ENCODE measurements around the gene DYNC1LI2. TPM values are rescaled to one million over a fixed set of nuclear protein-coding genes. Genes with fewer than 3 reads are reported as not detected.

The DYNC1LI2 gene
- total and polyA plus RNA-seq, 5 donors from 2014 or later = 22.4 to 91.9 (median 25.4) TPM

DNA sequence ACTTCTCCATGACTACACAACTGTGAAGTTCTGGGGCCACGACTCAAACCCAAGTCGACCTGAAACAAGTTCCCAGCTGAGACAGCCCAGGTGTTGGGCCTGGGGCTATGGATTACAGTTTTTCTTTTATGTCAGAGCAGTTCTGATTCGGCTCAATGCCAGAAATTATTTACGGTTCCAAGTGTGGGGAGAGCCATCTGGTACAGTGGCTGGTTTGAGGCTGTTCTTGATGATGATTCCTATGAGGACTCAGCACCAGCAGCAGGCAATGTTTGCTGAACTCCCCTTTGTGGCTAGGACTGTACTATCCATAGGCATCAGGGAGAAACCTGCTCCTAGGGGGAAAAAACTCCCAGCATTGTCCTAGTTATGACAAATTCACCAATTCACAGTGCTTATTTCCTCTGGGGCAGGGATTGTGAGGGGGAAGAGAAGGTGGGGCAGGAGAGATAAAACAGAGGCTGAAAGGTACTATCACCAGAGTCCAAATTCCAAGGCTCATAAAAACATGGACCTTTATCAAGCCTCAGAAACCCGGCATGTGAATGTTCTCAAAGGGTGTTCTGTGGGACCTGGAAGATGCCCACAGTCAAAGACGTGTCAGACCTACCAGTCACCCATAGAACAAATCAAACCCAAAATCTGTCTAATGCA lies 36.6 kb downstream of the DYNC1LI2 start:
- Mint-ChIP-seq H3K4me3 (no peak overlapping the region), H3K9me3 (peaks cover 0 to 2% (median 0%) of the 10 kb centered on the region in 7 donors), H3K27ac (peak overlapping the region in 2 of 3 donors; percentile 14 to 68), H3K27me3 (no peaks in the 10 kb centered on the region), H3K4me1 (no peaks in the 10 kb centered on the region), H3K36me3 (peaks cover 11% of the 10 kb centered on the region)
- no peaks in the 10 kb centered on the region for H3K9me3 ChIP-seq (ENCODE audit: control insufficient read depth in 2 of 2, low read length in 2 of 2)
- no peak overlapping the region for H3K27ac ChIP-seq (ENCODE audit: insufficient read depth, low read length, poor library complexity, severe bottlenecking)
- ATAC-seq (ENCODE audit: low read depth in 2 of 2) (no peak), DNase-seq (no peak)
- no peak overlapping the region for H3K4me3 ChIP-seq (ENCODE audit: low read depth, low read length)
- no peaks in the 10 kb centered on the region for H3K36me3 ChIP-seq (ENCODE audit: control insufficient read depth, insufficient read depth, low read length)
- no peaks in the 10 kb centered on the region for H3K27me3 ChIP-seq (ENCODE audit: control insufficient read depth, insufficient read depth, low read length)
- H3K4me1 ChIP-seq (ENCODE audit: control insufficient read depth, insufficient read depth, low read length, poor library complexity, severe bottlenecking) = no peaks in the 10 kb centered on the region

- no peaks in the 10 kb centered on the region for H3K4me1 Mint-ChIP-seq
- ATAC-seq (ENCODE audit: low read depth in 2 of 2) (no peak), DNase-seq (no peak)
- peaks cover 8% of the 10 kb centered on the region for H3K36me3 Mint-ChIP-seq
- Histone ChIP-seq H3K27ac (ENCODE audit: insufficient read depth, low read length, poor library complexity, severe bottlenecking) (no peak overlapping the region), H3K4me1 (ENCODE audit: control insufficient read depth, insufficient read depth, low read length, poor library complexity, severe bottlenecking) (no peaks in the 10 kb centered on the region), H3K4me3 (ENCODE audit: low read depth, low read length) (no peak overlapping the region), H3K9me3 (ENCODE audit: control insufficient read depth in 2 of 2, low read length in 2 of 2) (no peaks in the 10 kb centered on the region), H3K36me3 (ENCODE audit: control insufficient read depth, insufficient read depth, low read length) (no peaks in the 10 kb centered on the region), H3K27me3 (ENCODE audit: control insufficient read depth, insufficient read depth, low read length) (no peaks in the 10 kb centered on the region)
- H3K27me3 Mint-ChIP-seq = no peaks in the 10 kb centered on the region
- H3K4me3 Mint-ChIP-seq = no peak overlapping the region
- no peak overlapping the region for H3K27ac Mint-ChIP-seq
- H3K9me3 Mint-ChIP-seq = peaks cover 0 to 2% (median 0%) of the 10 kb centered on the region in 7 donors
Measured at GRCh38 chr16:66714062-66714461, 37.3 kb downstream of the DYNC1LI2 start.

DNA sequence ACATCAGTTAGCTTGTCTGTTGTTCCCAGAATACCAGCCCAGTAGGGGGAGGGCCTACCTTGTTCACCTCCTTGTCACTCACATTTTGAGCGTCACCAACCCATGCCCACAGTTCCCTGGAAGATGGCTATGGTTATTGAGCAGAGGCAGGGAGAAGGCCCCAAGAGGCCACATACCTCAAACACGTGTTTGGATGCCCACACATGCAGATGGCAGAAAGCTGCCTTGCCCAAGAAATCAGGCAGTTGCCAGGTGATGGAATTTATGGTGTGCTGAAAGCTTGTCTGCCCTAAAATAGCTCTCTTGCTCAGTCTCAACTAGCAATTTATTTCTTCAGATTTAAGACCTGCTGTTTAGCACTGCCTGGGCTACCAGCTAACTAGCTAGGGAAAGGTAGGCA lies 38.3 kb downstream of the DYNC1LI2 start:
- Mint-ChIP-seq H3K27ac (no peak overlapping the region), H3K27me3 (no peaks in the 10 kb centered on the region), H3K4me1 (no peaks in the 10 kb centered on the region), H3K36me3 (peaks cover 5% of the 10 kb centered on the region), H3K4me3 (no peak overlapping the region), H3K9me3 (peaks cover 0 to 2% (median 0%) of the 10 kb centered on the region in 7 donors)
- Histone ChIP-seq H3K36me3 (ENCODE audit: control insufficient read depth, insufficient read depth, low read length) (no peaks in the 10 kb centered on the region), H3K4me3 (ENCODE audit: low read depth, low read length) (no peak overlapping the region), H3K4me1 (ENCODE audit: control insufficient read depth, insufficient read depth, low read length, poor library complexity, severe bottlenecking) (no peaks in the 10 kb centered on the region), H3K27ac (ENCODE audit: insufficient read depth, low read length, poor library complexity, severe bottlenecking) (no peak overlapping the region), H3K9me3 (ENCODE audit: control insufficient read depth in 2 of 2, low read length in 2 of 2) (no peaks in the 10 kb centered on the region), H3K27me3 (ENCODE audit: control insufficient read depth, insufficient read depth, low read length) (no peaks in the 10 kb centered on the region)
- DNase-seq (no peak), ATAC-seq (ENCODE audit: low read depth in 2 of 2) (no peak)

DNA sequence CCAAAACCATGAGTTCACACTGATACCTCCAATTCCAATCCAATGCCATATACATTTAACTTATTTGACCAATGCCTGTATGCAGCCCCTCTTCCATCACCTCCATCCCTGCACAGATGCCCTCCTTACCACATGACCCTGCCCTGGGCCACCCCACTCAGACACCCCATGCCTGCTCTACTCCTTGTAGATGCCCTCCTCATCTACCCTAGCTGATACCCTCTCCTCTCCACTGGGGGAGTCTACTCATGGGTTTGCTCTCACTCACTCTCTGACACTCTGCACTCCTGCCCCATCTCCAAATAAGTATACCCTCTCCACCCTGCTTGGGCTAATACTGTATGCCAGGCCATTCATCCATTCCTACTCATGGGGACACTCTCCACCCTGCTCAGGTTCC lies 38.9 kb downstream of the DYNC1LI2 start:
- Mint-ChIP-seq H3K4me3 (no peak overlapping the region), H3K36me3 (peaks cover 4% of the 10 kb centered on the region), H3K27ac (peak overlapping the region in 1 of 3 donors; percentile 10), H3K27me3 (no peaks in the 10 kb centered on the region), H3K9me3 (peaks cover 0 to 2% (median 0%) of the 10 kb centered on the region in 7 donors), H3K4me1 (no peaks in the 10 kb centered on the region)
- DNase-seq (no peak), ATAC-seq (ENCODE audit: low read depth in 2 of 2) (peak in 1 of 2 donors; percentile 42)
- Histone ChIP-seq H3K4me1 (ENCODE audit: control insufficient read depth, insufficient read depth, low read length, poor library complexity, severe bottlenecking) (no peaks in the 10 kb centered on the region), H3K27me3 (ENCODE audit: control insufficient read depth, insufficient read depth, low read length) (no peaks in the 10 kb centered on the region), H3K27ac (ENCODE audit: insufficient read depth, low read length, poor library complexity, severe bottlenecking) (no peak overlapping the region), H3K4me3 (ENCODE audit: low read depth, low read length) (no peak overlapping the region), H3K9me3 (ENCODE audit: control insufficient read depth in 2 of 2, low read length in 2 of 2) (no peaks in the 10 kb centered on the region), H3K36me3 (ENCODE audit: control insufficient read depth, insufficient read depth, low read length) (no peaks in the 10 kb centered on the region)

GRCh38 chr16:66711581-66711980 lies 39.8 kb downstream of the DYNC1LI2 start:
- Mint-ChIP-seq H3K4me3 (no peak overlapping the region), H3K36me3 (no peaks in the 10 kb centered on the region), H3K27me3 (no peaks in the 10 kb centered on the region), H3K4me1 (no peaks in the 10 kb centered on the region), H3K27ac (no peak overlapping the region), H3K9me3 (peaks cover 0 to 2% (median 0%) of the 10 kb centered on the region in 7 donors)
- H3K36me3 ChIP-seq (ENCODE audit: control insufficient read depth, insufficient read depth, low read length) = no peaks in the 10 kb centered on the region
- no peaks in the 10 kb centered on the region for H3K27me3 ChIP-seq (ENCODE audit: control insufficient read depth, insufficient read depth, low read length)
- no peak for DNase-seq
- H3K4me3 ChIP-seq (ENCODE audit: low read depth, low read length) = no peak overlapping the region
- no peaks in the 10 kb centered on the region for H3K4me1 ChIP-seq (ENCODE audit: control insufficient read depth, insufficient read depth, low read length, poor library complexity, severe bottlenecking)
- ATAC-seq (ENCODE audit: low read depth in 2 of 2) = no peak
- H3K27ac ChIP-seq (ENCODE audit: insufficient read depth, low read length, poor library complexity, severe bottlenecking) = no peak overlapping the region
- no peaks in the 10 kb centered on the region for H3K9me3 ChIP-seq (ENCODE audit: control insufficient read depth in 2 of 2, low read length in 2 of 2)

- Histone ChIP-seq H3K4me3 (ENCODE audit: low read depth, low read length) (no peak overlapping the region), H3K9me3 (ENCODE audit: control insufficient read depth in 2 of 2, low read length in 2 of 2) (no peaks in the 10 kb centered on the region), H3K27ac (ENCODE audit: insufficient read depth, low read length, poor library complexity, severe bottlenecking) (no peak overlapping the region), H3K4me1 (ENCODE audit: control insufficient read depth, insufficient read depth, low read length, poor library complexity, severe bottlenecking) (no peaks in the 10 kb centered on the region), H3K36me3 (ENCODE audit: control insufficient read depth, insufficient read depth, low read length) (no peaks in the 10 kb centered on the region), H3K27me3 (ENCODE audit: control insufficient read depth, insufficient read depth, low read length) (no peaks in the 10 kb centered on the region)
- no peaks in the 10 kb centered on the region for H3K36me3 Mint-ChIP-seq
- no peaks in the 10 kb centered on the region for H3K4me1 Mint-ChIP-seq
- no peaks in the 10 kb centered on the region for H3K9me3 Mint-ChIP-seq
- no peaks in the 10 kb centered on the region for H3K27me3 Mint-ChIP-seq
- H3K4me3 Mint-ChIP-seq = no peak overlapping the region
- H3K27ac Mint-ChIP-seq = no peak overlapping the region
- ATAC-seq (ENCODE audit: low read depth in 2 of 2) = no peak
- no peak for DNase-seq
Measured at GRCh38 chr16:66706506-66706880, 44.9 kb downstream of the DYNC1LI2 start.

DNA sequence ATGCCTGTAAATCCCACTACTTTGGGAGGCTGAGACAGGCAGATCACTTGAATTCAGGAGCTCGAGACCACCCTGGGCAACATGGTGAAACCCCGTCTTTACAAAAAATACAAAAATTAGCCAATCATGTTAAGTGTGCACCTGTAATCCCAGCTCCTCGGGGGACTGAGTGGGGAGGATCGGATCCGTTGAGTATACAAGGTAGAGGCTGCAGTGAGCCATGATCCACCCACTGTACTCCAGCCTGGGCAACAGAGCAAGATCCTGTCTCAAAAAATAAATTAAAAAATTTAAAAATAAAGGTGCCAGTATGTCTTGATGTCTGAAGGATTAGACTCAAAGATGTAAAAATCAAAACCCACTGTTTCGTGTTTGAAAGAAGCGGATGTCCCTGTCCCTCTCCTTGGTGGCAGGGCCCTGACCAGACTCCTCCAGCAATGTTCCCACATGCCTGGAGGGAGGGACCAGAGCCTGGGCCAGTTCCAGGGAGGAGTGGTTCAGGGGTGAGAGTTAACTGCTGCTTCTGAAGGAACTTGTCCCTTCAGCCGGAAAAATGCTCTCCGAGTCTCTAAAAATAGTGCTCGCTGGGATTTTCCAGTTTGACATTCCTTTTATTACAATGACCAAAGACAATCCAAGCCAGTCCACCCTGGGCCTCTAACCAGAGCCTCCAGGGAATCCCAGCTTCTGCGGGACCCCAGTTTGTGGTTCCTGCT lies 45.5 kb downstream of the DYNC1LI2 start:
- ATAC-seq (ENCODE audit: low read depth in 2 of 2) (no peak), DNase-seq (no peak)
- Mint-ChIP-seq H3K27ac (no peak overlapping the region), H3K9me3 (no peaks in the 10 kb centered on the region), H3K36me3 (no peaks in the 10 kb centered on the region), H3K27me3 (no peaks in the 10 kb centered on the region), H3K4me3 (no peak overlapping the region), H3K4me1 (peaks cover 0 to 1% (median 0%) of the 10 kb centered on the region in 4 donors)
- H3K4me3 ChIP-seq (ENCODE audit: low read depth, low read length) = no peak overlapping the region
- no peaks in the 10 kb centered on the region for H3K36me3 ChIP-seq (ENCODE audit: control insufficient read depth, insufficient read depth, low read length)
- H3K27me3 ChIP-seq (ENCODE audit: control insufficient read depth, insufficient read depth, low read length) = no peaks in the 10 kb centered on the region
- H3K4me1 ChIP-seq (ENCODE audit: control insufficient read depth, insufficient read depth, low read length, poor library complexity, severe bottlenecking) = no peaks in the 10 kb centered on the region
- H3K9me3 ChIP-seq (ENCODE audit: control insufficient read depth in 2 of 2, low read length in 2 of 2) = no peaks in the 10 kb centered on the region
- H3K27ac ChIP-seq (ENCODE audit: insufficient read depth, low read length, poor library complexity, severe bottlenecking) = no peak overlapping the region

Data from CD4-positive, CD25-positive, alpha-beta regulatory T cell (primary cell).